B cell (primary cell): Measurements from ENCODE around the gene PTBP3.

ENCODE experiments used
- EZH2 ChIP-seq: IDR thresholded peaks from 2 replicates; pipeline ENCODE4 v1.6.1; 2012; ENCODE audit warnings: borderline replicate concordance, low read depth, mild to moderate bottlenecking, moderate library complexity, low read length; ENCODE audit not compliant: insufficient read depth, poor library complexity, severe bottlenecking
- TF ChIP-seq, protein P1 (sequence below): fragments of 200-600 bp; IDR thresholded peaks from one replicate; pipeline ENCODE4 v1.8.0; 2022; ENCODE audit warnings: antibody characterized with exemption, mild to moderate bottlenecking

- TF ChIP-seq, protein P1, sequence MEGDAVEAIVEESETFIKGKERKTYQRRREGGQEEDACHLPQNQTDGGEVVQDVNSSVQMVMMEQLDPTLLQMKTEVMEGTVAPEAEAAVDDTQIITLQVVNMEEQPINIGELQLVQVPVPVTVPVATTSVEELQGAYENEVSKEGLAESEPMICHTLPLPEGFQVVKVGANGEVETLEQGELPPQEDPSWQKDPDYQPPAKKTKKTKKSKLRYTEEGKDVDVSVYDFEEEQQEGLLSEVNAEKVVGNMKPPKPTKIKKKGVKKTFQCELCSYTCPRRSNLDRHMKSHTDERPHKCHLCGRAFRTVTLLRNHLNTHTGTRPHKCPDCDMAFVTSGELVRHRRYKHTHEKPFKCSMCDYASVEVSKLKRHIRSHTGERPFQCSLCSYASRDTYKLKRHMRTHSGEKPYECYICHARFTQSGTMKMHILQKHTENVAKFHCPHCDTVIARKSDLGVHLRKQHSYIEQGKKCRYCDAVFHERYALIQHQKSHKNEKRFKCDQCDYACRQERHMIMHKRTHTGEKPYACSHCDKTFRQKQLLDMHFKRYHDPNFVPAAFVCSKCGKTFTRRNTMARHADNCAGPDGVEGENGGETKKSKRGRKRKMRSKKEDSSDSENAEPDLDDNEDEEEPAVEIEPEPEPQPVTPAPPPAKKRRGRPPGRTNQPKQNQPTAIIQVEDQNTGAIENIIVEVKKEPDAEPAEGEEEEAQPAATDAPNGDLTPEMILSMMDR, result no peak
- no peak for TF ChIP-seq EZH2
Observed at GRCh38 chr9:112308588-112308987, 24.8 kb downstream of the PTBP3 start.
